ENCODE results near the gene PSMD8. TPM values are rescaled to one million over a fixed set of nuclear protein-coding genes. Genes with fewer than 3 reads are reported as not detected.
"Not testable (repeated sequence)": the region's sequence is repeated elsewhere in the genome, so short reads cannot be mapped to it uniquely, and the experiment has no call there.

PSMD8 gene
- total RNA-seq, 1 donor from 2014 or later = 123 TPM

DNA sequence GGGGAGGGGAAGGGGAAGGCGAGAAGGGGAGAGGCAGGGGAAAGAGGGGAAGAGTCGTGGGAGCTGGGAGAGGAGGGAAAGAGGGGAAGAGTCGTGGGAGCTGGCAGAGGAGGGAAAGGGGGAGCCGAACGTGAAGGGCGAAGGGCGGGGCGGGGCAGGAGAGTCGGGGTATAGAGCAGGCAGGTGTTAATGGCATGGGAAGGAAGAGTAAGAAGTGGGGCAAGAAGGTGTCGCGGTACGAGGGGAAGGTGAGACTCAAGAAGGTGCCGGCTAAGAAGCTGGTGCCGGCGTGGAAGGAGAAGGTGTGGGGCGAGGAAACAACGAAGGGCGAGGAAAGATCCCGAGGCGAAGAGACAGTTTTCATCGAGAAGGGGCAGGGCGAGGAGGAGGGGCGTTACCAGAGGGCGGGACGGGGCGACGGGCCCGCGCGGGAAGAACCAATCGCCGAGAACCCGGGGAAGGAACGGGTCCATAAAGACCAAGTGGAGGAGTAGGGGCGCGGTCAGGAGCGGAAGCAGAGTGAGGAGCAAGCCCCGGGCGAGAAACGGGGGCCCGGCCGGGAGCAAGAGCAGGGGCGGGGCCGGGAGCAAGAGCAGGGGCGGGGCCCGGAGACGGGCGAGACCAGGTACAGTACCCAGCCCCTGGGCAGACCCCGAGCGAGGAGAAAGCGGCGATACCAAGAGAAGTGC lies 38.3 kb upstream of the PSMD8 start:
- ATAC-seq (peak; percentile 88), DNase-seq (peak; percentile 98)
- intact Hi-C loops (cut with DNase I) = no loop called here
- no peaks in the 10 kb centered on the region for H3K9me3 ChIP-seq
- H3K4me3 ChIP-seq = peak overlapping the region; percentile 79
- TF ChIP-seq, protein P1, sequence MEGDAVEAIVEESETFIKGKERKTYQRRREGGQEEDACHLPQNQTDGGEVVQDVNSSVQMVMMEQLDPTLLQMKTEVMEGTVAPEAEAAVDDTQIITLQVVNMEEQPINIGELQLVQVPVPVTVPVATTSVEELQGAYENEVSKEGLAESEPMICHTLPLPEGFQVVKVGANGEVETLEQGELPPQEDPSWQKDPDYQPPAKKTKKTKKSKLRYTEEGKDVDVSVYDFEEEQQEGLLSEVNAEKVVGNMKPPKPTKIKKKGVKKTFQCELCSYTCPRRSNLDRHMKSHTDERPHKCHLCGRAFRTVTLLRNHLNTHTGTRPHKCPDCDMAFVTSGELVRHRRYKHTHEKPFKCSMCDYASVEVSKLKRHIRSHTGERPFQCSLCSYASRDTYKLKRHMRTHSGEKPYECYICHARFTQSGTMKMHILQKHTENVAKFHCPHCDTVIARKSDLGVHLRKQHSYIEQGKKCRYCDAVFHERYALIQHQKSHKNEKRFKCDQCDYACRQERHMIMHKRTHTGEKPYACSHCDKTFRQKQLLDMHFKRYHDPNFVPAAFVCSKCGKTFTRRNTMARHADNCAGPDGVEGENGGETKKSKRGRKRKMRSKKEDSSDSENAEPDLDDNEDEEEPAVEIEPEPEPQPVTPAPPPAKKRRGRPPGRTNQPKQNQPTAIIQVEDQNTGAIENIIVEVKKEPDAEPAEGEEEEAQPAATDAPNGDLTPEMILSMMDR (IDR thresholded peaks at IDR 0.05) = no peak
- no peaks in the 10 kb centered on the region for H3K27me3 ChIP-seq
- H3K4me1 ChIP-seq = peaks cover 17% of the 10 kb centered on the region
- H3K27ac ChIP-seq = peak overlapping the region; percentile 85
- H3K36me3 ChIP-seq = no peaks in the 10 kb centered on the region

DNA sequence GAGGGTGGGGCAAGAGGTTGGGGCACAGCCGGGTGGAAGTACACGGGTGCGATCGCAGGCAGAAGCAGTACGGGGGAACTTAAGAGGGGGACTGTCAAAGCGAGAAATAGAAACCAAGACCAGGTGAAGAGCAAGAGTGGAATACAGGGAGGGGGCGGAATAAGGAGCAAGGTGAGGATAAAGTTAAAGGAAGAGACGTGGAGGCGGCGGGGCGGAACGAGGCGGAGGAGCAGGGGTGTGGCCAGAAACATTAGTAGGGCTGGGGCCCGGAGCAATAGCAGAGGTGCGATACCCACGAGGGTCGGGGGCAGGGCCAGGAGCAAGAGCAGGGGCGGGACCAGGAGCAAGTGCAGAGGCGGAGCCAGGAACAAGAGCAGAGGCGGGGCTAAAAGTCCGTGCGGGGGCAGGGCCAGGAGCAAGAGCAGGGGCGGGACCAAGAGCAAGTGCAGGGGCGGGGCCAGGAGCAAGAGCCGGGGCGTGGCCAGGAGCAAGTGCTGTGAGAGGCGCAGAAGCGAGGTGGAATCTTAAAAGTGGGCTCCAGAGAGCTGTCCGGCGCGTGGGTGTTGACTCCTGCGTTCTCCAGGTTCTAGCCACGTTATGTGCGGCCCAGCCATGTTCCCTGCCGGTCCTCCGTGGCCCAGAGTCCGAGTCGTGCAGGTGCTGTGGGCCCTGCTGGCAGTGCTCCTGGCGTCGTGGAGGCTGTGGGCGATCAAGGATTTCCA lies 37.6 kb upstream of the PSMD8 start:
- intact Hi-C loops (cut with DNase I) = no loop called here
- ATAC-seq (peak; percentile 89), DNase-seq (peak; percentile 98)
- peak overlapping the region; percentile 79 for H3K4me3 ChIP-seq
- H3K27me3 ChIP-seq = no peaks in the 10 kb centered on the region
- H3K9me3 ChIP-seq = no peaks in the 10 kb centered on the region
- no peaks in the 10 kb centered on the region for H3K36me3 ChIP-seq
- peak overlapping the region; percentile 85 for H3K27ac ChIP-seq
- peaks cover 17% of the 10 kb centered on the region for H3K4me1 ChIP-seq
- TF ChIP-seq, protein P1 (IDR thresholded peaks at IDR 0.05) = no peak

DNA sequence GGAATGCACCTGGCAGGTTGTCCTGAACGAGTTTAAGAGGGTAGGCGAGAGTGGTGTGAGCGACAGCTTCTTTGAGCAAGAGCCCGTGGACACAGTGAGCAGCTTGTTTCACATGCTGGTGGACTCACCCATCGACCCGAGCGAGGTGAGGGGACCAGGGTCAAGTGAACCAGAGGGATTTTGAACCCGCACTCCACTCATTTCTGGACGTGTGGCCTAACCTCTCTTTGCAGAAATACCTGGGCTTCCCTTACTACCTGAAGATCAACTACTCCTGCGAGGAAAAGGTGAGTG lies 37.1 kb upstream of the PSMD8 start:
- intact Hi-C loops (cut with DNase I) = no loop called here
- DNase-seq = no peak
- TF ChIP-seq, protein P1 (IDR thresholded peaks at IDR 0.05) = no peak
- no peak for ATAC-seq
- peak overlapping the region; percentile 73 for H3K27ac ChIP-seq
- no peaks in the 10 kb centered on the region for H3K27me3 ChIP-seq
- H3K4me1 ChIP-seq = peaks cover 17% of the 10 kb centered on the region
- peak overlapping the region; percentile 79 for H3K4me3 ChIP-seq
- no peaks in the 10 kb centered on the region for H3K9me3 ChIP-seq
- no peaks in the 10 kb centered on the region for H3K36me3 ChIP-seq

DNA sequence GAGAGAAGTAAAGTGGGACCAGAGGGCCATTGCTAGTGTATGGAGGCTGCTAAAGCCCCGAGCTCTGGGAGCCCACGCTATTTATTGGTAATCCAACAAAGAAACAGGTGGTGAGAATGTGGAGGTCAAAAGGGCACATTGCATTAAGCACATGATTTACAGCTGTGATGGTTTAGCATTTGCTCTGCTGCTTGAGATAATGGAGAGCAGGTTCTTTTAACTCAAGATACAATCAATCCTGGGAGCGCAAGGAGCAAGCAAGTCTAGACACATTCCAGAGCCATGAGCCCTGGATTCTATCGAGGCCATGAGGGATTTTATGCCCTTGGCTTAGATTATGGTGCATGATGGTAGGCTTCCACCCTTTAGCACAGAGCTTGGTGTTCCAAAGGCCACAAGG lies 35.4 kb upstream of the PSMD8 start:
- intact Hi-C loops (cut with DNase I); H3K27me3 ChIP-seq; DNase-seq; ATAC-seq; H3K4me3 ChIP-seq; H3K27ac ChIP-seq; H3K36me3 ChIP-seq; H3K9me3 ChIP-seq: not testable (repeated sequence)
- peaks cover 17% of the 10 kb centered on the region for H3K4me1 ChIP-seq

DNA sequence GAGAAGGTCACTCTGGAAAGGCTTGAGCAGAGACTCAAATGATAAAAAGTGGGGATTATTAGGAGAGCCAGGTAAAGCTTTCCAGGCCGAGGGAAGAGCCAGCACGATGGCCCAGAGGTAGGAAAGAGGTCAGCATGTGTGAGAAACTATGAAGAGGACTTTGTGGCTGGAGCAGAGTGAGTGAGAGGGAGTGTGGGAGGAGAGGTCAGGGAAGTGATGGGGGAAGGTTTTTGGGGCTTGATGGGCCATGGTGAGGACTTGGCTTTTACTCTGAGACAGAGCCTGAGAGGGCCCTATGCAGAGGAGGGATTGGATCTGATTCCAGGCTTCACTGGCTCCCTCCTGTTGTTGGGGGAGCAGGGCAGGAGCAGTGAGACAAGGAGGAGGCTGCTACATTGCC lies 33.4 kb upstream of the PSMD8 start:
- no peak for ATAC-seq
- Histone ChIP-seq H3K4me3 (no peak overlapping the region), H3K27ac (no peak overlapping the region), H3K36me3 (no peaks in the 10 kb centered on the region), H3K9me3 (no peaks in the 10 kb centered on the region), H3K4me1 (peaks cover 13% of the 10 kb centered on the region), H3K27me3 (no peaks in the 10 kb centered on the region)
- TF ChIP-seq, protein P1 (IDR thresholded peaks at IDR 0.05) = no peak
- DNase-seq = no peak
- intact Hi-C loops (cut with DNase I) = no loop called here

DNA sequence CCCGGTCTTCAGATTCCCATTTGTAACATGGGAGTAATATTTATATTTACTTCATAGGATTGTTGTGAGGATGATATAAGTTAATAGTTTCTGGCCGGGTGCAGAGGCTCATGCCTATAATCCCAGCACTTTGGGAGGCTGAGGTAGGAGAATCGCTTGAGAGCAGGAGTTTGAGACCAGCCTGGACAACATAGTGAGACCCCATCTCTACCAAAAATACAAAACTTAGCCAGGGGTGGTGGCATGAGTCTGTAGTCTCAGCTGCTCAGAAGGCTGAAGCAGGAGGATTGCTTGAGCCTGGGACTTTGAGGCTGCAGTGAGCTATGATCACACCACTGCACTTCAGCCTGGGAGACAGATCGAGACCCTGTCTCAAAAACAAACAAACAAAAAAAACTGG lies 27.5 kb upstream of the PSMD8 start:
- no peaks in the 10 kb centered on the region for H3K4me1 ChIP-seq
- H3K4me3 ChIP-seq = no peak overlapping the region
- H3K27ac ChIP-seq = no peak overlapping the region
- no peaks in the 10 kb centered on the region for H3K27me3 ChIP-seq
- H3K36me3 ChIP-seq = no peaks in the 10 kb centered on the region
- DNase-seq (no peak), ATAC-seq (no peak)
- intact Hi-C loops (cut with DNase I) = no loop called here
- no peaks in the 10 kb centered on the region for H3K9me3 ChIP-seq
- TF ChIP-seq, protein P1 (IDR thresholded peaks at IDR 0.05) = no peak

Data from upper lobe of right lung (tissue), 1 donor.